Neutrophil (primary cell): ENCODE measurements around the gene RPP30.

ENCODE experiments used
- H3K27ac ChIP-seq: fragments of 200-600 bp; sonication (generic); 2 replicates; pipeline ENCODE4 v1.5.1; 2016; ENCODE audit warnings: mild to moderate bottlenecking, moderate library complexity
- H3K27me3 ChIP-seq: fragments of 200-600 bp; sonication (generic); 2 replicates; pipeline ENCODE4 v1.6.0; 2016; ENCODE audit warnings: mild to moderate bottlenecking
- H3K36me3 ChIP-seq: fragments of 200-600 bp; sonication (generic); 2 replicates; pipeline ENCODE4 v1.5.1; 2017
- H3K4me1 ChIP-seq, 2 experiments: fragments of 200-600 bp in 1 of 2; sonication (generic) in 1 of 2; 1 replicate in 1 of 2; 2 replicates in 1 of 2; pipeline versions ENCODE4 v1.5.1 to v1.6.1; 2013 to 2016; ENCODE audit warnings: low read depth in 1 of 2, low read length in 1 of 2, mild to moderate bottlenecking in 1 of 2, moderate library complexity in 1 of 2; ENCODE audit not compliant: control insufficient read depth in 1 of 2, insufficient read depth in 1 of 2
- H3K4me3 ChIP-seq, 2 experiments: fragments of 200-600 bp in 1 of 2; sonication (generic) in 1 of 2; 1 replicate in 1 of 2; 2 replicates in 1 of 2; pipeline ENCODE4 v1.5.1; 2013 to 2016; ENCODE audit warnings: low read depth in 1 of 2, low read length in 1 of 2, mild to moderate bottlenecking in 1 of 2, moderate library complexity in 1 of 2
- H3K9me3 ChIP-seq: fragments of 200-600 bp; sonication (generic); 2 replicates; pipeline ENCODE4 v1.5.1; 2016
- TF ChIP-seq, protein P1 (sequence below): fragments of 200-600 bp; sonication (generic); IDR thresholded peaks from 2 replicates; pipeline ENCODE4 v1.5.1; 2016; ENCODE audit warnings: antibody characterized with exemption

Gene RPP30

GRCh38 chr10:90871766-90872647 is at the start of gene RPP30:
Gene RPP30 (plus strand): TSS chr10:90871974. CDS start chr10:90871987, 13 bp downstream.
- H3K4me3 ChIP-seq: peak within 1 kb of the TSS; percentile 58 to 72
- H3K4me1 ChIP-seq: peaks cover 15 to 20% of the 10 kb centered on the region in 2 experiments
- peaks cover 44% of the 10 kb centered on the region for H3K27me3 ChIP-seq
- no peak within 1 kb of the TSS for H3K27ac ChIP-seq
- H3K9me3 ChIP-seq: no peaks in the 10 kb centered on the region
- H3K36me3 ChIP-seq: peaks cover 10% of the 10 kb centered on the region
- TF ChIP-seq, protein P1, sequence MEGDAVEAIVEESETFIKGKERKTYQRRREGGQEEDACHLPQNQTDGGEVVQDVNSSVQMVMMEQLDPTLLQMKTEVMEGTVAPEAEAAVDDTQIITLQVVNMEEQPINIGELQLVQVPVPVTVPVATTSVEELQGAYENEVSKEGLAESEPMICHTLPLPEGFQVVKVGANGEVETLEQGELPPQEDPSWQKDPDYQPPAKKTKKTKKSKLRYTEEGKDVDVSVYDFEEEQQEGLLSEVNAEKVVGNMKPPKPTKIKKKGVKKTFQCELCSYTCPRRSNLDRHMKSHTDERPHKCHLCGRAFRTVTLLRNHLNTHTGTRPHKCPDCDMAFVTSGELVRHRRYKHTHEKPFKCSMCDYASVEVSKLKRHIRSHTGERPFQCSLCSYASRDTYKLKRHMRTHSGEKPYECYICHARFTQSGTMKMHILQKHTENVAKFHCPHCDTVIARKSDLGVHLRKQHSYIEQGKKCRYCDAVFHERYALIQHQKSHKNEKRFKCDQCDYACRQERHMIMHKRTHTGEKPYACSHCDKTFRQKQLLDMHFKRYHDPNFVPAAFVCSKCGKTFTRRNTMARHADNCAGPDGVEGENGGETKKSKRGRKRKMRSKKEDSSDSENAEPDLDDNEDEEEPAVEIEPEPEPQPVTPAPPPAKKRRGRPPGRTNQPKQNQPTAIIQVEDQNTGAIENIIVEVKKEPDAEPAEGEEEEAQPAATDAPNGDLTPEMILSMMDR: no peak

DNA sequence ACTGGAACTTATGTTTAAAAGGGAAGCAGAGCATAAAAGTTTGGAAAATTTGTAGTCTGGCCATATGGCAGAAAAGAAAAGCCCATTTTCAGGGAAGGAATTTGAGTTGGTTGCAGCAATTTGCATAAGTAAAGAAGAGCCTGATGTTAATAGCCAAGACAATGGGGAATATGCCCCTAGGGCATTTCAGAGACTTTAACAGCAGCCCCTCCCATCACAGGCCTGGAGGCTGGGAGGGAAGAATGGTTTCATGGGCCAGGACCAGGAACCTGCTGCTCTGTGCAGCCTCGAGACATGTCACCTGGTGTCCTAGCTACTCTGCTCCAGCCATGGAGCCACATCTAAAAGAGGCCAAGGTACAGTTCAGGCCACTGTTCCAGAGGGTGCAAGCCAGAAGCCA is 49.3 kb upstream of the RPP30 start:
- no peaks in the 10 kb centered on the region for H3K4me1 ChIP-seq
- H3K36me3 ChIP-seq: no peaks in the 10 kb centered on the region
- H3K27me3 ChIP-seq: no peaks in the 10 kb centered on the region
- H3K4me3 ChIP-seq: no peak overlapping the region
- no peaks in the 10 kb centered on the region for H3K9me3 ChIP-seq
- no peak overlapping the region for H3K27ac ChIP-seq
- TF ChIP-seq, protein P1: no peak

- H3K36me3 ChIP-seq: no peaks in the 10 kb centered on the region
- H3K27me3 ChIP-seq: no peaks in the 10 kb centered on the region
- H3K27ac ChIP-seq: no peak overlapping the region
- H3K4me3 ChIP-seq: no peak overlapping the region
- TF ChIP-seq, protein P1: no peak
- H3K4me1 ChIP-seq: no peaks in the 10 kb centered on the region
- H3K9me3 ChIP-seq: no peaks in the 10 kb centered on the region
These were observed 39.7 kb upstream of the RPP30 start for GRCh38 chr10:90832111-90832510.

GRCh38 chr10:90834326-90834725 is 37.4 kb upstream of the RPP30 start:
- Histone ChIP-seq H3K27ac (no peak overlapping the region), H3K4me1 (no peaks in the 10 kb centered on the region), H3K27me3 (no peaks in the 10 kb centered on the region), H3K36me3 (no peaks in the 10 kb centered on the region), H3K4me3 (no peak overlapping the region), H3K9me3 (no peaks in the 10 kb centered on the region)
- TF ChIP-seq, protein P1: no peak

- Histone ChIP-seq H3K4me1 (no peaks in the 10 kb centered on the region), H3K4me3 (no peak overlapping the region)
- TF ChIP-seq, protein P1: no peak
These were observed 34.3 kb upstream of the RPP30 start for GRCh38 chr10:90837486-90837885.

More at GRCh38 chr10:90837486-90837885, 34.3 kb upstream of the RPP30 start:
- H3K27me3 ChIP-seq: no peaks in the 10 kb centered on the region
- no peaks in the 10 kb centered on the region for H3K36me3 ChIP-seq
- no peak overlapping the region for H3K27ac ChIP-seq
- H3K9me3 ChIP-seq: no peaks in the 10 kb centered on the region
